Activated T-cell treated with anti-CD3 and anti-CD28 coated beads, Interleukin-2, amount 50 U/mL, for 72 hours (primary cell): Measurements from ENCODE around the gene NTNG2. TPM values are rescaled to one million over a fixed set of nuclear protein-coding genes. Genes with fewer than 3 reads are reported as not detected.

ENCODE experiments used
- ATAC-seq, 2 donors: fragments of 150-1000 bp; cut with Tn5 transposase; replicated peaks in 1 of 2; 2 replicates each; pipeline ENCODE4 v1.10.0; 2021; ENCODE audit warnings: moderate library complexity in 2 of 2, mild to moderate bottlenecking in 1 of 2
- DNase-seq, 2 donors: peaks; one replicate each; pipeline ENCODE4 v3.0.0; 2021 to 2022; ENCODE audit warnings: mixed read lengths in 1 of 2
- H3K27ac Mint-ChIP-seq: one replicate; pipeline ENCODE4 v1.8.0; 2022; ENCODE audit warnings: mild to moderate bottlenecking, moderate library complexity, mixed read lengths
- H3K27me3 Mint-ChIP-seq: one replicate; pipeline ENCODE4 v1.8.0; 2022; ENCODE audit warnings: low read depth, mixed read lengths
- H3K36me3 Mint-ChIP-seq, 2 donors: one replicate each; pipeline ENCODE4 v1.8.0; 2022; ENCODE audit warnings: mixed read lengths in 2 of 2, mild to moderate bottlenecking in 1 of 2; ENCODE audit not compliant: insufficient read depth in 2 of 2
- H3K4me1 Mint-ChIP-seq: one replicate; pipeline ENCODE4 v1.8.0; 2022; ENCODE audit warnings: low read depth, mixed read lengths
- H3K4me3 Mint-ChIP-seq, 2 donors: one replicate each; pipeline ENCODE4 v1.8.0; 2022; ENCODE audit warnings: mild to moderate bottlenecking in 2 of 2, mixed read lengths in 2 of 2, moderate library complexity in 2 of 2
- H3K9me3 Mint-ChIP-seq, 2 donors: one replicate each; pipeline ENCODE4 v1.8.0; 2022; ENCODE audit warnings: mixed read lengths in 2 of 2
- total RNA-seq, 2 donors: library from RNA; stranded (reverse); gene quantifications; one replicate each; pipeline ENCODE4 v1.2.3, GENCODE V29; 2022

The NTNG2 gene
- total RNA-seq, 2 donors from 2014 or later: 3.2 to 5.4 TPM

- ATAC-seq: no peak
- H3K27ac Mint-ChIP-seq: no peak overlapping the region
- H3K36me3 Mint-ChIP-seq: no peaks in the 10 kb centered on the region
- peaks cover 5% of the 10 kb centered on the region for H3K4me1 Mint-ChIP-seq
- no peak for DNase-seq
- H3K27me3 Mint-ChIP-seq: peaks cover 9% of the 10 kb centered on the region
- no peak overlapping the region for H3K4me3 Mint-ChIP-seq
- no peaks in the 10 kb centered on the region for H3K9me3 Mint-ChIP-seq
Measured at GRCh38 chr9:132185073-132186009, 23.5 kb downstream of the NTNG2 start.

GRCh38 chr9:132187121-132187620, 25.3 kb downstream of the NTNG2 start:
- no peak overlapping the region for H3K4me3 Mint-ChIP-seq
- no peaks in the 10 kb centered on the region for H3K36me3 Mint-ChIP-seq
- H3K27ac Mint-ChIP-seq: no peak overlapping the region
- DNase-seq (no peak), ATAC-seq (no peak)
- H3K9me3 Mint-ChIP-seq: no peaks in the 10 kb centered on the region
- H3K4me1 Mint-ChIP-seq: peaks cover 5% of the 10 kb centered on the region
- peaks cover 9% of the 10 kb centered on the region for H3K27me3 Mint-ChIP-seq

- Mint-ChIP-seq H3K36me3 (no peaks in the 10 kb centered on the region), H3K4me3 (no peak overlapping the region), H3K9me3 (no peaks in the 10 kb centered on the region), H3K27ac (no peak overlapping the region), H3K4me1 (peaks cover 2% of the 10 kb centered on the region), H3K27me3 (peaks cover 7% of the 10 kb centered on the region)
- ATAC-seq (no peak), DNase-seq (no peak)
Measured at GRCh38 chr9:132190966-132191365, 29.1 kb downstream of the NTNG2 start.

GRCh38 chr9:132192728-132193127, 30.9 kb downstream of the NTNG2 start:
- no peak overlapping the region for H3K27ac Mint-ChIP-seq
- no peaks in the 10 kb centered on the region for H3K36me3 Mint-ChIP-seq
- H3K9me3 Mint-ChIP-seq: no peaks in the 10 kb centered on the region
- ATAC-seq (no peak), DNase-seq (no peak)
- H3K4me1 Mint-ChIP-seq: no peaks in the 10 kb centered on the region
- H3K27me3 Mint-ChIP-seq: no peaks in the 10 kb centered on the region
- H3K4me3 Mint-ChIP-seq: no peak overlapping the region

GRCh38 chr9:132193227-132194124, 31.6 kb downstream of the NTNG2 start:
- no peaks in the 10 kb centered on the region for H3K36me3 Mint-ChIP-seq
- ATAC-seq: no peak
- H3K27me3 Mint-ChIP-seq: no peaks in the 10 kb centered on the region
- no peak for DNase-seq
- H3K4me1 Mint-ChIP-seq: no peaks in the 10 kb centered on the region
- no peak overlapping the region for H3K27ac Mint-ChIP-seq
- no peaks in the 10 kb centered on the region for H3K9me3 Mint-ChIP-seq
- no peak overlapping the region for H3K4me3 Mint-ChIP-seq

GRCh38 chr9:132194508-132194907, 32.6 kb downstream of the NTNG2 start:
- Mint-ChIP-seq H3K9me3 (no peaks in the 10 kb centered on the region), H3K27ac (no peak overlapping the region), H3K4me3 (no peak overlapping the region), H3K4me1 (no peaks in the 10 kb centered on the region), H3K27me3 (peaks cover under 1% of the 10 kb centered on the region), H3K36me3 (no peaks in the 10 kb centered on the region)
- no peak for DNase-seq
- no peak for ATAC-seq

GRCh38 chr9:132197315-132197714, 35.5 kb downstream of the NTNG2 start:
- DNase-seq (no peak), ATAC-seq (no peak)
- Mint-ChIP-seq H3K4me3 (no peak overlapping the region), H3K27ac (no peak overlapping the region), H3K9me3 (no peaks in the 10 kb centered on the region), H3K4me1 (no peaks in the 10 kb centered on the region), H3K36me3 (no peaks in the 10 kb centered on the region), H3K27me3 (peaks cover 13% of the 10 kb centered on the region)

GRCh38 chr9:132197856-132198550, 36.1 kb downstream of the NTNG2 start:
- H3K4me3 Mint-ChIP-seq: no peak overlapping the region
- H3K4me1 Mint-ChIP-seq: no peaks in the 10 kb centered on the region
- no peak overlapping the region for H3K27ac Mint-ChIP-seq
- ATAC-seq (no peak), DNase-seq (no peak)
- peaks cover 20% of the 10 kb centered on the region for H3K27me3 Mint-ChIP-seq
- H3K9me3 Mint-ChIP-seq: no peaks in the 10 kb centered on the region
- H3K36me3 Mint-ChIP-seq: no peaks in the 10 kb centered on the region

- Mint-ChIP-seq H3K27me3 (peaks cover 20% of the 10 kb centered on the region), H3K27ac (no peak overlapping the region), H3K36me3 (no peaks in the 10 kb centered on the region)
Measured at GRCh38 chr9:132199056-132199455, 37.2 kb downstream of the NTNG2 start.

GRCh38 chr9:132200706-132201105, 38.8 kb downstream of the NTNG2 start:
- H3K4me3 Mint-ChIP-seq: no peak overlapping the region
- DNase-seq: no peak
- H3K4me1 Mint-ChIP-seq: peaks cover under 1% of the 10 kb centered on the region
- ATAC-seq: no peak
- H3K36me3 Mint-ChIP-seq: peaks cover 3 to 5% of the 10 kb centered on the region in 2 donors
- no peak overlapping the region for H3K27ac Mint-ChIP-seq
- H3K9me3 Mint-ChIP-seq: peaks cover 4 to 5% of the 10 kb centered on the region in 2 donors
- peaks cover 20% of the 10 kb centered on the region for H3K27me3 Mint-ChIP-seq

More at GRCh38 chr9:132199056-132199455, 37.2 kb downstream of the NTNG2 start:
- H3K4me1 Mint-ChIP-seq: no peaks in the 10 kb centered on the region
- DNase-seq (no peak), ATAC-seq (no peak)
- H3K9me3 Mint-ChIP-seq: no peaks in the 10 kb centered on the region
- H3K4me3 Mint-ChIP-seq: no peak overlapping the region

- Mint-ChIP-seq H3K4me3 (no peak overlapping the region), H3K27ac (no peak overlapping the region), H3K27me3 (peaks cover 20% of the 10 kb centered on the region), H3K9me3 (peaks cover 4 to 5% of the 10 kb centered on the region in 2 donors), H3K36me3 (peaks cover 3 to 5% of the 10 kb centered on the region in 2 donors), H3K4me1 (peaks cover 4% of the 10 kb centered on the region)
- ATAC-seq (no peak), DNase-seq (no peak)
Measured at GRCh38 chr9:132201139-132201538, 39.3 kb downstream of the NTNG2 start.

GRCh38 chr9:132201780-132202703, 40.2 kb downstream of the NTNG2 start:
- DNase-seq (no peak), ATAC-seq (no peak)
- H3K27me3 Mint-ChIP-seq: peaks cover 20% of the 10 kb centered on the region
- no peak overlapping the region for H3K27ac Mint-ChIP-seq
- H3K9me3 Mint-ChIP-seq: peaks cover 4 to 5% of the 10 kb centered on the region in 2 donors
- peaks cover 3 to 5% of the 10 kb centered on the region in 2 donors for H3K36me3 Mint-ChIP-seq
- H3K4me3 Mint-ChIP-seq: no peak overlapping the region
- peaks cover 4% of the 10 kb centered on the region for H3K4me1 Mint-ChIP-seq
